GM12801 (cell line): ENCODE measurements around the gene DIAPH1.

Experiments used
- TF ChIP-seq, protein P1 (sequence below): IDR thresholded peaks from one replicate; pipeline ENCODE4 v1.5.1; 2011; ENCODE audit warnings: control low read depth; ENCODE audit not compliant: insufficient read length; ENCODE audit errors: extremely low read depth

The DIAPH1 gene

GRCh38 chr5:141634720-141635119, 15.9 kb upstream of the DIAPH1 start:
- TF ChIP-seq, protein P1, sequence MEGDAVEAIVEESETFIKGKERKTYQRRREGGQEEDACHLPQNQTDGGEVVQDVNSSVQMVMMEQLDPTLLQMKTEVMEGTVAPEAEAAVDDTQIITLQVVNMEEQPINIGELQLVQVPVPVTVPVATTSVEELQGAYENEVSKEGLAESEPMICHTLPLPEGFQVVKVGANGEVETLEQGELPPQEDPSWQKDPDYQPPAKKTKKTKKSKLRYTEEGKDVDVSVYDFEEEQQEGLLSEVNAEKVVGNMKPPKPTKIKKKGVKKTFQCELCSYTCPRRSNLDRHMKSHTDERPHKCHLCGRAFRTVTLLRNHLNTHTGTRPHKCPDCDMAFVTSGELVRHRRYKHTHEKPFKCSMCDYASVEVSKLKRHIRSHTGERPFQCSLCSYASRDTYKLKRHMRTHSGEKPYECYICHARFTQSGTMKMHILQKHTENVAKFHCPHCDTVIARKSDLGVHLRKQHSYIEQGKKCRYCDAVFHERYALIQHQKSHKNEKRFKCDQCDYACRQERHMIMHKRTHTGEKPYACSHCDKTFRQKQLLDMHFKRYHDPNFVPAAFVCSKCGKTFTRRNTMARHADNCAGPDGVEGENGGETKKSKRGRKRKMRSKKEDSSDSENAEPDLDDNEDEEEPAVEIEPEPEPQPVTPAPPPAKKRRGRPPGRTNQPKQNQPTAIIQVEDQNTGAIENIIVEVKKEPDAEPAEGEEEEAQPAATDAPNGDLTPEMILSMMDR, result no peak

DNA sequence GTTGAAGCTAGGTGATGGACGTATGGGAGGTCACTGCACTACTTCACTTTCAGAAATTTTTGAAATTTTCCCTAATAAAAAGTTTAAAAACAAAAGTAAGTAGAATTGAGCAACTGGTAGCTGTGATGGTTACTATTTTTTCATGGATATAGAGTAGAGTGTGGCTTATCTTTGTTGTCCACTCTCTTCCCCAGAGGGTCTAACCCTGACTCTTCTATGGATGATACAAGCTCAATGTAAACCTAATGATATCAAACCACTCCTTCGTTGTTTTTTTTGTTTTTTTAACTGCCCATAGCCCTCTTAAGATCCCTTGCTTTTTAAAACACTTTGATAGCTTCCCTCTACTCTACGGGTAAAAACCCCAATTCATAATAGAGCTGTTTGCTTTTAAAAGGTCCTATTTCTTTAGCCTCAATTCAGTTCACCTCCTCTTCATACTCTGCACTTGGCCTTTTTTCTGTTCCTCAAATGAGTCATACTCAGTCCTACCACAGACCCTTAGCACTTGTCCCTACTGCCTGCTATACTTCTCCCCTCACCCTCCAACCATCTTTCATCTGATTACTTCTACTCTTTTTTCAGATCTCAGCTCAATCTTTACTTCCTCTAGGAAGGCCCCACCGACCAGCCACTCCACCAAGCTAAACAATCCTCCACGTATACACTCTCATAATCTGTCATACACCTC, 15.2 kb upstream of the DIAPH1 start:
- TF ChIP-seq, protein P1, result no peak

DNA sequence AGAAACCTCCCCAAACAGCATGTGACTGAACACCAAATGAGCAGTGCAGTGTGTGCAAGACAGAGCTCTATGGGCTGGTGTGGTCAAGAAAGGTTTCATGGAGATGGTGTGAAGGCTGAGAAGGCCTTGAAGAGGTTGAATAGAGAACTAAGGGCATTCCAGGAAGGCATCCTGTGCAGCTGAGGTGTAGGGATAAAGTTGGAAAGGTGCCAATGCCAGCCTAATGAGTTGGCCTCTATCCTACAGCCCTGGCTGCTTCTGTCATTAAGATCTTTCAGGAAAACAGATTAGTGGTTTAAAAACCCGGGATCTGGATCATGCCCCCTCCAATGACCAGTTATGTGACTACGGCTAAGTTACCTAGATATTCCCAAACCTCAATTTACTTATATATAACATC, 13.8 kb upstream of the DIAPH1 start:
- TF ChIP-seq, protein P1, result no peak

GRCh38 chr5:141630570-141631140, 11.9 kb upstream of the DIAPH1 start:
- TF ChIP-seq, protein P1, result no peak

DNA sequence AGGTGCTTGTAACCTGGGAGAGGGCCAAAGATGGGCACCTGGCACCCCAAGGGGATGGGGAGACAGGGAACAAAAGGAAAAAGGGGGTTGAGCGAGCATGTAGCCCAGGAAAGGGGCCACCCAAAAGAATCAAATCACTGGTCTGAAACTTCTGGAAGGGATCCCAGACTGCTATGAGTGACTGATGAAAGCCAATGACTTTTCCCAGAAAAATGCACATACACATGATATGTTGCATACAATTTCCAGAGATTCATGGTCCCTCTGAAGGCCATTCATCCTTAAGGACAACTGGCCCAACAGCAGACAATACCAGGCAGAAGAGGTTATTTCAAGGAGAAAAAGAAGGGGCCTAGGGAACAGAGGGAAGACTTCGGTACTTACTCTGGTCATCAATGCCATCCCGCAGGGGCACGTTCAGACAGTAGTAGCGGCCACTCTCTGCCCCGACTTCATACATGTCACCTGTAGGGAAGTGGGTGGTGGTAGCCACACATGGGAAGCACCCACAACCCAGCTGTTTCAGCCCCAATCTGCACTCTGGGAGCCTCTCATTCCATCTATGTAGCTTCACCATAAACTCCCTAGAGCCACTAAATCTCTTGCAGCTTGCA, 9.5 kb upstream of the DIAPH1 start:
- TF ChIP-seq, protein P1, result no peak

DNA sequence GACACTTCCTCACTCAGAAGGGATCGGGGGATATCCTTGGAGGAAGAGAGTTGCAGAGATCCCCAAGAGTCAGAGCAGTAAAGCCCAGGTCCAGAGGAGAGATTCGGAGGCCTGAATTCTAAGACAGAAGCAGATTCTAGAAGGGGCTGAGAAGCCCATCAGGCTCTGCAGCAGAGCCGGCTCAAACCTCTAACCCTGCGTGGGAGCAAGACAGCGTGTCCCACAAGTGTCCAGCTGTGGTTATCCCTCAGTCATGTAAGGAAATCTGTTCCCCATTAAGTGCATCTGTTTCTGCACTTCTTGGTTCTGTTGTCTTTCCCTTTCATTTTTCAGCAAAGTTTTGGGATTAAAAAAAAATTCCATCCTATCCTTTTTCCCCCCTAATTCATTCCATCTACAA, 4.8 kb upstream of the DIAPH1 start:
- TF ChIP-seq, protein P1, result no peak

DNA sequence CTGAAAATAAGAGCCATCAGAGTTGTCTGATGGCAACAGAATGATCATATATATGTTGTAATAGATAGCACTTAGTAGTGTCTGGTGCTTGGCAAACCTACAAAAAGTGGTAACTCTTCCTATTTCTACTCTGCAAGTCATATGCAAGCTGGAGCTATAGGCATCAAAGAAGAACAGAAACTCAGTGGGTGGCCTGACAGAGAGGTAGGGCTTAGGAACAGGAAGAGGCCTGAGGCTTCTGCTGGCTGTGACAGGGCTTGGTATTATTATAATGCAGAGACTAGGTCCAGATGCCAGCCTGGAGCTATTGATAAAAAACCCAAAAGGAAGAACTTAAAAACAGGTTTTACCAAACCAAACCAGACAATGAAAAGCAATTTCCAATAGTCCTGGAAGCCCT, 4.4 kb upstream of the DIAPH1 start:
- TF ChIP-seq, protein P1, result no peak
